Measurements from ENCODE around the gene MFSD2B.
"Not testable (repeated sequence)": the region's sequence is repeated elsewhere in the genome, so short reads cannot be mapped to it uniquely, and the experiment has no call there.

The MFSD2B gene

GRCh38 chr2:24018241-24018640 lies 8.4 kb downstream of the MFSD2B start:
- DNase-seq (ENCODE audit: low read depth), result no peak

GRCh38 chr2:24019729-24020128 lies 9.8 kb downstream of the MFSD2B start:
- no peak for DNase-seq (ENCODE audit: low read depth)

- DNase-seq (ENCODE audit: low read depth), result no peak
These were observed 10.4 kb downstream of the MFSD2B start for GRCh38 chr2:24020244-24020643.

- no peak for DNase-seq (ENCODE audit: low read depth)
These were observed 11.5 kb downstream of the MFSD2B start for GRCh38 chr2:24021122-24021998.

- DNase-seq (ENCODE audit: low read depth), result no peak
These were observed 12.6 kb downstream of the MFSD2B start for GRCh38 chr2:24022324-24022974.

GRCh38 chr2:24022975-24023575 lies 13.2 kb downstream of the MFSD2B start:
- no peak for DNase-seq (ENCODE audit: low read depth)

- DNase-seq (ENCODE audit: low read depth), result no peak
These were observed 14.1 kb downstream of the MFSD2B start for GRCh38 chr2:24024018-24024417.

GRCh38 chr2:24024996-24025663 lies 15.2 kb downstream of the MFSD2B start:
- DNase-seq (ENCODE audit: low read depth), result no peak

GRCh38 chr2:24026233-24026632 lies 16.3 kb downstream of the MFSD2B start:
- DNase-seq (ENCODE audit: low read depth), result no peak

GRCh38 chr2:24038786-24039499 lies 29.1 kb downstream of the MFSD2B start:
- DNase-seq (ENCODE audit: low read depth), result no peak

GRCh38 chr2:24040511-24040910 lies 30.6 kb downstream of the MFSD2B start:
- no peak for DNase-seq (ENCODE audit: low read depth)

- DNase-seq (ENCODE audit: low read depth), result not testable (repeated sequence)
These were observed 33.2 kb downstream of the MFSD2B start for GRCh38 chr2:24043133-24043532.

- no peak for DNase-seq (ENCODE audit: low read depth)
These were observed 35.9 kb downstream of the MFSD2B start for GRCh38 chr2:24045511-24046508.

- DNase-seq (ENCODE audit: low read depth), result no peak
These were observed 36.7 kb downstream of the MFSD2B start for GRCh38 chr2:24046599-24046929.

- peak; percentile 67 for DNase-seq (ENCODE audit: low read depth)
These were observed 37.2 kb downstream of the MFSD2B start, which contains the start of gene WDCP for GRCh38 chr2:24046930-24047702. Gene WDCP (minus strand): TSS chr2:24047391. CDS start chr2:24039494, 7,897 bp downstream.

GRCh38 chr2:24047703-24048033 lies 37.8 kb downstream of the MFSD2B start:
- no peak for DNase-seq (ENCODE audit: low read depth)

GRCh38 chr2:24048769-24049484 lies 39.0 kb downstream of the MFSD2B start:
- no peak for DNase-seq (ENCODE audit: low read depth)

GRCh38 chr2:24049485-24050021 lies 39.7 kb downstream of the MFSD2B start, which contains the start of gene FKBP1B:
Gene FKBP1B (plus strand): TSS chr2:24049741. CDS start chr2:24049850, 109 bp downstream.
- no peak for DNase-seq (ENCODE audit: low read depth)
